Measurements from ENCODE around the gene AFF3.
"Not testable (repeated sequence)": the region's sequence is repeated elsewhere in the genome, so short reads cannot be mapped to it uniquely, and the experiment has no call there.

AFF3 gene

GRCh38 chr2:99555404-99555803 is 587.0 kb downstream of the AFF3 start:
- no peak for DNase-seq (ENCODE audit: low read depth in 2 of 2)

GRCh38 chr2:99554871-99555270 is 587.5 kb downstream of the AFF3 start:
- DNase-seq (ENCODE audit: low read depth in 2 of 2): no peak

- no peak for DNase-seq (ENCODE audit: low read depth in 2 of 2)
Observed at GRCh38 chr2:99554238-99554637, 588.2 kb downstream of the AFF3 start.

GRCh38 chr2:99552529-99552928 is 589.9 kb downstream of the AFF3 start:
- DNase-seq (ENCODE audit: low read depth in 2 of 2): no peak

GRCh38 chr2:99550368-99550767 is 592.0 kb downstream of the AFF3 start:
- no peak for DNase-seq (ENCODE audit: low read depth in 2 of 2)

- DNase-seq (ENCODE audit: low read depth in 2 of 2): no peak
Observed at GRCh38 chr2:99545604-99546003, 596.8 kb downstream of the AFF3 start.

- no peak for DNase-seq (ENCODE audit: low read depth in 2 of 2)
Observed at GRCh38 chr2:99545066-99545465, 597.3 kb downstream of the AFF3 start.

GRCh38 chr2:99544608-99545007 is 597.8 kb downstream of the AFF3 start:
- no peak for DNase-seq (ENCODE audit: low read depth in 2 of 2)

GRCh38 chr2:99543247-99543646 is 599.1 kb downstream of the AFF3 start:
- DNase-seq (ENCODE audit: low read depth in 2 of 2): no peak

- DNase-seq (ENCODE audit: low read depth in 2 of 2): no peak
Observed at GRCh38 chr2:99537910-99538485, 604.4 kb downstream of the AFF3 start.

GRCh38 chr2:99524056-99524455 is 618.3 kb downstream of the AFF3 start:
- no peak for DNase-seq (ENCODE audit: low read depth in 2 of 2)

- DNase-seq (ENCODE audit: low read depth in 2 of 2): no peak
Observed at GRCh38 chr2:99522157-99522556, 620.2 kb downstream of the AFF3 start.

- no peak for DNase-seq (ENCODE audit: low read depth in 2 of 2)
Observed at GRCh38 chr2:99520813-99521212, 621.6 kb downstream of the AFF3 start.

- no peak for DNase-seq (ENCODE audit: low read depth in 2 of 2)
Observed at GRCh38 chr2:99520195-99520594, 622.2 kb downstream of the AFF3 start.

- DNase-seq (ENCODE audit: low read depth in 2 of 2): no peak
Observed at GRCh38 chr2:99514357-99514756, 628.0 kb downstream of the AFF3 start.

GRCh38 chr2:99512181-99512591 is 630.2 kb downstream of the AFF3 start:
- no peak for DNase-seq (ENCODE audit: low read depth in 2 of 2)

GRCh38 chr2:99509387-99509786 is 633.0 kb downstream of the AFF3 start:
- DNase-seq (ENCODE audit: low read depth in 2 of 2): no peak

GRCh38 chr2:99507937-99508818 is 634.2 kb downstream of the AFF3 start:
- DNase-seq (ENCODE audit: low read depth in 2 of 2): no peak

GRCh38 chr2:99504844-99505584 is 637.4 kb downstream of the AFF3 start:
- no peak for DNase-seq (ENCODE audit: low read depth in 2 of 2)

- not testable (repeated sequence) for DNase-seq (ENCODE audit: low read depth in 2 of 2)
Observed at GRCh38 chr2:99503662-99504416, 638.6 kb downstream of the AFF3 start.

- no peak for DNase-seq (ENCODE audit: low read depth in 2 of 2)
Observed at GRCh38 chr2:99496021-99496420, 646.4 kb downstream of the AFF3 start.
